ENCODE data around the gene TMEM178B.
"Not testable (repeated sequence)": the region's sequence is repeated elsewhere in the genome, so short reads cannot be mapped to it uniquely, and the experiment has no call there.

Gene TMEM178B

GRCh38 chr7:141116661-141117060 lies 42.8 kb downstream of the TMEM178B start:
- not testable (repeated sequence) for H3K23ac ChIP-seq (ENCODE audit: low read depth, low read length, poor library complexity); H3K4me3 ChIP-seq (ENCODE audit: low read length in 2 of 2); H3K9ac ChIP-seq (ENCODE audit: low read depth, low read length, poor library complexity); H3K9me3 ChIP-seq (replicated peaks in 1 of 2; ENCODE audit: control insufficient read depth in 2 of 2, insufficient read depth in 1 of 2, low read depth in 1 of 2, low read length in 2 of 2); H4K8ac ChIP-seq (ENCODE audit: low read depth, low read length); H3K4me1 ChIP-seq (ENCODE audit: control insufficient read depth in 2 of 2, insufficient read depth in 1 of 2, low read depth in 1 of 2, low read length in 2 of 2); H3K27ac ChIP-seq (replicated peaks; ENCODE audit: low read length); H2BK120ac ChIP-seq (ENCODE audit: low read depth, low read length); DNase-seq (ENCODE audit: low spot score); H3K4ac ChIP-seq (ENCODE audit: low read length); H3K4me2 ChIP-seq (ENCODE audit: insufficient read depth, low read length, poor library complexity, severe bottlenecking); H2BK12ac ChIP-seq (ENCODE audit: low read length); H3K36me3 ChIP-seq (replicated peaks in 1 of 2; ENCODE audit: control insufficient read depth in 2 of 2, insufficient read depth in 2 of 2, low read length in 2 of 2); H2BK15ac ChIP-seq (ENCODE audit: low read length); H3K18ac ChIP-seq (ENCODE audit: low read length); H2BK5ac ChIP-seq (ENCODE audit: low read length); H3K27me3 ChIP-seq (ENCODE audit: control insufficient read depth in 3 of 3, insufficient read depth in 3 of 3, low read depth in 1 of 3, low read length in 3 of 3); H3K14ac ChIP-seq (ENCODE audit: low read length); H3K79me1 ChIP-seq (ENCODE audit: low read depth, low read length); H4K91ac ChIP-seq (ENCODE audit: low read depth, low read length, poor library complexity); H2AK5ac ChIP-seq (ENCODE audit: low read depth, low read length); H2AFZ ChIP-seq (ENCODE audit: low read length)
- no CpG with 5 or more reads among the region's 2 CpGs for WGBS, 2 donors (ENCODE audit: extremely low coverage in 2 of 2, insufficient read length in 2 of 2, insufficient replicate concordance in 1 of 2)

- no CpG with 5 or more reads among the region's 6 CpGs for WGBS, 2 donors (ENCODE audit: extremely low coverage in 2 of 2, insufficient read length in 2 of 2, insufficient replicate concordance in 1 of 2)
- H3K4me2 ChIP-seq (ENCODE audit: insufficient read depth, low read length, poor library complexity, severe bottlenecking): no peak overlapping the region
- no peak overlapping the region for H2BK12ac ChIP-seq (ENCODE audit: low read length)
- no peak overlapping the region for H2AFZ ChIP-seq (ENCODE audit: low read length)
- H3K4me3 ChIP-seq (ENCODE audit: low read length in 2 of 2): no peak overlapping the region
- no peak overlapping the region for H2BK120ac ChIP-seq (ENCODE audit: low read depth, low read length)
- peak overlapping the region; percentile 66 for H3K18ac ChIP-seq (ENCODE audit: low read length)
- H3K27ac ChIP-seq (replicated peaks; ENCODE audit: low read length): no peak overlapping the region
- no peaks in the 10 kb centered on the region for H3K9me3 ChIP-seq (replicated peaks in 1 of 2; ENCODE audit: control insufficient read depth in 2 of 2, insufficient read depth in 1 of 2, low read depth in 1 of 2, low read length in 2 of 2)
- H3K23ac ChIP-seq (ENCODE audit: low read depth, low read length, poor library complexity): peak overlapping the region; percentile 19
- H4K8ac ChIP-seq (ENCODE audit: low read depth, low read length): no peak overlapping the region
- no peak overlapping the region for H3K4ac ChIP-seq (ENCODE audit: low read length)
- H3K9ac ChIP-seq (ENCODE audit: low read depth, low read length, poor library complexity): no peak overlapping the region
- H2BK15ac ChIP-seq (ENCODE audit: low read length): peak overlapping the region; percentile 1
- H3K14ac ChIP-seq (ENCODE audit: low read length): no peak overlapping the region
- peaks cover 0 to 8% of the 10 kb centered on the region in 2 donors for H3K4me1 ChIP-seq (ENCODE audit: control insufficient read depth in 2 of 2, insufficient read depth in 1 of 2, low read depth in 1 of 2, low read length in 2 of 2)
- H3K27me3 ChIP-seq (ENCODE audit: control insufficient read depth in 3 of 3, insufficient read depth in 3 of 3, low read depth in 1 of 3, low read length in 3 of 3): no peaks in the 10 kb centered on the region
- no peaks in the 10 kb centered on the region for H3K36me3 ChIP-seq (replicated peaks in 1 of 2; ENCODE audit: control insufficient read depth in 2 of 2, insufficient read depth in 2 of 2, low read length in 2 of 2)
- H2BK5ac ChIP-seq (ENCODE audit: low read length): peak overlapping the region; percentile 18
- no peaks in the 10 kb centered on the region for H3K79me1 ChIP-seq (ENCODE audit: low read depth, low read length)
- H4K91ac ChIP-seq (ENCODE audit: low read depth, low read length, poor library complexity): no peak overlapping the region
- H2AK5ac ChIP-seq (ENCODE audit: low read depth, low read length): no peak overlapping the region
- no peak for DNase-seq (ENCODE audit: low spot score)
These were observed 44.9 kb downstream of the TMEM178B start for GRCh38 chr7:141118767-141119166.

GRCh38 chr7:141119187-141119586 lies 45.3 kb downstream of the TMEM178B start:
- Histone ChIP-seq H3K4me3 (ENCODE audit: low read length in 2 of 2) (no peak overlapping the region), H4K8ac (ENCODE audit: low read depth, low read length) (no peak overlapping the region), H3K9me3 (replicated peaks in 1 of 2; ENCODE audit: control insufficient read depth in 2 of 2, insufficient read depth in 1 of 2, low read depth in 1 of 2, low read length in 2 of 2) (no peaks in the 10 kb centered on the region), H3K4ac (ENCODE audit: low read length) (no peak overlapping the region), H3K14ac (ENCODE audit: low read length) (no peak overlapping the region), H2BK15ac (ENCODE audit: low read length) (peak overlapping the region; percentile 1), H3K18ac (ENCODE audit: low read length) (peak overlapping the region; percentile 66), H2BK12ac (ENCODE audit: low read length) (no peak overlapping the region), H2BK5ac (ENCODE audit: low read length) (peak overlapping the region; percentile 18), H2AK5ac (ENCODE audit: low read depth, low read length) (no peak overlapping the region), H3K27ac (replicated peaks; ENCODE audit: low read length) (no peak overlapping the region), H2AFZ (ENCODE audit: low read length) (no peak overlapping the region), H3K4me1 (ENCODE audit: control insufficient read depth in 2 of 2, insufficient read depth in 1 of 2, low read depth in 1 of 2, low read length in 2 of 2) (peaks cover 0 to 8% of the 10 kb centered on the region in 2 donors), H3K9ac (ENCODE audit: low read depth, low read length, poor library complexity) (no peak overlapping the region), H2BK120ac (ENCODE audit: low read depth, low read length) (no peak overlapping the region), H3K27me3 (ENCODE audit: control insufficient read depth in 3 of 3, insufficient read depth in 3 of 3, low read depth in 1 of 3, low read length in 3 of 3) (no peaks in the 10 kb centered on the region), H3K36me3 (replicated peaks in 1 of 2; ENCODE audit: control insufficient read depth in 2 of 2, insufficient read depth in 2 of 2, low read length in 2 of 2) (no peaks in the 10 kb centered on the region), H3K79me1 (ENCODE audit: low read depth, low read length) (no peaks in the 10 kb centered on the region), H3K4me2 (ENCODE audit: insufficient read depth, low read length, poor library complexity, severe bottlenecking) (no peak overlapping the region), H4K91ac (ENCODE audit: low read depth, low read length, poor library complexity) (no peak overlapping the region), H3K23ac (ENCODE audit: low read depth, low read length, poor library complexity) (peak overlapping the region; percentile 19)
- no CpG with 5 or more reads among the region's 4 CpGs for WGBS, 2 donors (ENCODE audit: extremely low coverage in 2 of 2, insufficient read length in 2 of 2, insufficient replicate concordance in 1 of 2)
- no peak for DNase-seq (ENCODE audit: low spot score)

GRCh38 chr7:141122736-141123135 lies 48.9 kb downstream of the TMEM178B start:
- no peak overlapping the region for H3K4ac ChIP-seq (ENCODE audit: low read length)
- no peak overlapping the region for H3K18ac ChIP-seq (ENCODE audit: low read length)
- no peak overlapping the region for H2BK12ac ChIP-seq (ENCODE audit: low read length)
- H2BK15ac ChIP-seq (ENCODE audit: low read length): no peak overlapping the region
- no peak for DNase-seq (ENCODE audit: low spot score)
- no peak overlapping the region for H3K27ac ChIP-seq (replicated peaks; ENCODE audit: low read length)
- H3K9ac ChIP-seq (ENCODE audit: low read depth, low read length, poor library complexity): no peak overlapping the region
- peaks cover 0 to 8% of the 10 kb centered on the region in 2 donors for H3K4me1 ChIP-seq (ENCODE audit: control insufficient read depth in 2 of 2, insufficient read depth in 1 of 2, low read depth in 1 of 2, low read length in 2 of 2)
- no peak overlapping the region for H3K14ac ChIP-seq (ENCODE audit: low read length)
- no peaks in the 10 kb centered on the region for H3K9me3 ChIP-seq (replicated peaks in 1 of 2; ENCODE audit: control insufficient read depth in 2 of 2, insufficient read depth in 1 of 2, low read depth in 1 of 2, low read length in 2 of 2)
- no peaks in the 10 kb centered on the region for H3K27me3 ChIP-seq (ENCODE audit: control insufficient read depth in 3 of 3, insufficient read depth in 3 of 3, low read depth in 1 of 3, low read length in 3 of 3)
- no peak overlapping the region for H3K4me2 ChIP-seq (ENCODE audit: insufficient read depth, low read length, poor library complexity, severe bottlenecking)
- H4K91ac ChIP-seq (ENCODE audit: low read depth, low read length, poor library complexity): no peak overlapping the region
- H3K23ac ChIP-seq (ENCODE audit: low read depth, low read length, poor library complexity): no peak overlapping the region
- no peaks in the 10 kb centered on the region for H3K36me3 ChIP-seq (replicated peaks in 1 of 2; ENCODE audit: control insufficient read depth in 2 of 2, insufficient read depth in 2 of 2, low read length in 2 of 2)
- H2AFZ ChIP-seq (ENCODE audit: low read length): no peak overlapping the region
- WGBS, 2 donors (ENCODE audit: extremely low coverage in 2 of 2, insufficient read length in 2 of 2, insufficient replicate concordance in 1 of 2): no CpG with 5 or more reads among the region's 2 CpGs
- no peak overlapping the region for H2AK5ac ChIP-seq (ENCODE audit: low read depth, low read length)
- no peak overlapping the region for H3K4me3 ChIP-seq (ENCODE audit: low read length in 2 of 2)
- H2BK120ac ChIP-seq (ENCODE audit: low read depth, low read length): no peak overlapping the region
- no peak overlapping the region for H2BK5ac ChIP-seq (ENCODE audit: low read length)
- no peak overlapping the region for H4K8ac ChIP-seq (ENCODE audit: low read depth, low read length)
- H3K79me1 ChIP-seq (ENCODE audit: low read depth, low read length): no peaks in the 10 kb centered on the region
